ENCODE measurements around the gene POU6F1.

GRCh38 chr12:51152953-51153352, 64.9 kb downstream of the POU6F1 start:
- TF ChIP-seq RARB (CRISPR knock-in tag; IDR thresholded peaks at IDR 0.05), result no peak
- no peak for TF ChIP-seq ZNF70 (CRISPR knock-in tag; IDR thresholded peaks at IDR 0.05)
